Esophagus muscularis mucosa (tissue), 3 donors: ENCODE measurements around the gene FRMD4A.

Source experiments
- CTCF ChIP-seq, 3 experiments: fragments of 200-600 bp in 2 of 3; fragments of 450-650 bp in 1 of 3; sonication (generic) in 2 of 3; IDR thresholded peaks; one replicate each; pipeline ENCODE4 v1.5.1; 2017 to 2019; ENCODE audit warnings: antibody characterized with exemption in 3 of 3, mild to moderate bottlenecking in 2 of 3, moderate library complexity in 1 of 3
- POLR2AphosphoS5 ChIP-seq, 2 donors: sonication (generic); formaldehyde crosslinking; IDR thresholded peaks; one replicate each; pipeline ENCODE4 v1.6.1; 2017; ENCODE audit warnings: antibody characterized with exemption in 2 of 2

- no peak for TF ChIP-seq CTCF (IDR thresholded peaks at IDR 0.05)
- no peak for TF ChIP-seq POLR2AphosphoS5 (IDR thresholded peaks at IDR 0.05)
Measured at GRCh38 chr10:14318007-14318406, 12.7 kb downstream of the FRMD4A start.
